MM.1S (cell line): ENCODE measurements around the gene SKOR1.

ENCODE experiments used
- DNase-seq: peaks from one replicate; pipeline ENCODE4 v3.0.0-alpha.2; 2015
- H2AFZ ChIP-seq: fragments of 300-600 bp; sonication (generic); 2 replicates; pipeline ENCODE4 v1.6.0; 2016; ENCODE audit warnings: antibody characterized with exemption, low read length
- H3F3A ChIP-seq: fragments of 300-600 bp; sonication (generic); 2 replicates; pipeline ENCODE4 v1.6.1; 2016; ENCODE audit warnings: mild to moderate bottlenecking, antibody characterized with exemption, low read length, moderate library complexity, mixed read lengths; ENCODE audit not compliant: insufficient read depth
- H3K27ac ChIP-seq: fragments of 300-600 bp; sonication (generic); 2 replicates; pipeline ENCODE4 v1.5.1; 2016; ENCODE audit warnings: mild to moderate bottlenecking, low read length
- H3K27me3 ChIP-seq: fragments of 300-600 bp; sonication (generic); replicated peaks from 2 replicates; pipeline ENCODE4 v1.6.0; 2016; ENCODE audit warnings: low read length; ENCODE audit not compliant: insufficient read depth
- H3K36me3 ChIP-seq: fragments of 300-600 bp; sonication (generic); replicated peaks from 2 replicates; pipeline ENCODE4 v1.6.1; 2016; ENCODE audit warnings: mild to moderate bottlenecking, low read length, mixed read lengths; ENCODE audit not compliant: insufficient read depth
- H3K4me1 ChIP-seq: fragments of 300-600 bp; sonication (generic); 2 replicates; pipeline ENCODE4 v1.6.1; 2016; ENCODE audit warnings: low read length, mixed read lengths
- H3K4me2 ChIP-seq: fragments of 300-600 bp; sonication (generic); 2 replicates; pipeline ENCODE4 v1.6.0; 2016; ENCODE audit warnings: low read depth, low read length
- H3K4me3 ChIP-seq: fragments of 300-600 bp; sonication (generic); 2 replicates; pipeline ENCODE4 v1.5.1; 2016; ENCODE audit warnings: low read length, mixed read lengths
- H3K79me2 ChIP-seq: fragments of 300-600 bp; sonication (generic); 2 replicates; pipeline ENCODE4 v1.6.1; 2016; ENCODE audit warnings: mixed run types, low read length, mixed read lengths
- H3K9ac ChIP-seq: fragments of 300-600 bp; sonication (generic); 2 replicates; pipeline ENCODE4 v1.6.1; 2016; ENCODE audit warnings: low read length, mixed read lengths
- H3K9me2 ChIP-seq: fragments of 300-600 bp; sonication (generic); replicated peaks from 2 replicates; pipeline ENCODE4 v1.6.1; 2016; ENCODE audit warnings: mild to moderate bottlenecking, low read length, mixed read lengths; ENCODE audit not compliant: insufficient read depth
- H3K9me3 ChIP-seq: fragments of 300-600 bp; sonication (generic); replicated peaks from 2 replicates; pipeline ENCODE4 v1.6.1; 2016; ENCODE audit warnings: mild to moderate bottlenecking, low read length, mixed read lengths; ENCODE audit not compliant: insufficient read depth
- H4K20me1 ChIP-seq: fragments of 300-600 bp; sonication (generic); 2 replicates; pipeline ENCODE4 v1.6.1; 2016; ENCODE audit warnings: mild to moderate bottlenecking, low read length, moderate library complexity, mixed read lengths; ENCODE audit not compliant: insufficient read depth
- EZH2 ChIP-seq: fragments of 300-600 bp; sonication (generic); optimal IDR thresholded peaks from 2 replicates; pipeline ENCODE3; 2017; ENCODE audit warnings: low read depth, mild to moderate bottlenecking, antibody characterized with exemption, low read length, mixed read lengths
- EZH2phosphoT487 ChIP-seq: fragments of 300-600 bp; sonication (generic); IDR thresholded peaks from 2 replicates; pipeline ENCODE4 v1.6.1; 2018; ENCODE audit warnings: antibody characterized with exemption, low read length
- TF ChIP-seq, protein P1 (sequence below): fragments of 300-600 bp; sonication (generic); IDR thresholded peaks from 2 replicates; pipeline ENCODE4 v1.5.1; 2016; ENCODE audit warnings: antibody characterized with exemption, low read length, mixed read lengths

The SKOR1 gene

DNA sequence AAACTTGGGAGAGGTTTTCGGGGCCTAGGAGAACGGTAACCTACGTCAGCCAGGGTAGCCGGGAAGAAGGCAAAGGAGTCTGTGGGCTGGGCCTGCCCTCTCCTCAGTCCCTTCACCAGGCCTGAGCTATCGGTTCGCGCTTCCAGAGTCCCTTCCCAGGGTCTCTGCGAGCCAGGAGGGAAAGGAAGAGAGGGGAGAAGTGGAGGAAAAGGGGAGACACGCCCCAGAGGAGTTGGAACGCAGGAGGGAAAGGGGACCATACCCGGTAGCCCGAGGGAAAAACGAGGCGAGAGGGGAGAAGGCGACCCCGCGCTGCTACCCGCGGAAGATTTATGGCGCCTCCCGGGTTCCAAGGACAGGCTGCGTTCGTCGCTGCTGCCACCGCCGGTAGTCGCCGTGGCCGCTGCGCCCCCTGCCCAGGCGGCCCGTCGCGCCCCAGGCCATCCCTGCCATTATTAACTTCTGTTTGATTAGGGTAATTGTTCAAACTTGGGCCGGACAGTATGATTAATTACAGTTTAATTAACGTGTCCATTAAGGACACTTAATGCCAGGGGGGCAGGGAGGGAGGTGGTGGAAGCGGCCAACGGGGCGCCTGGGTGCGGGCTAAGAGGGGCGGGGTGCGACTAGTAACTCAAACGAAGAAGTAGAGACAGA, 3.4 kb upstream of the SKOR1 start:
- TF ChIP-seq, protein P1, sequence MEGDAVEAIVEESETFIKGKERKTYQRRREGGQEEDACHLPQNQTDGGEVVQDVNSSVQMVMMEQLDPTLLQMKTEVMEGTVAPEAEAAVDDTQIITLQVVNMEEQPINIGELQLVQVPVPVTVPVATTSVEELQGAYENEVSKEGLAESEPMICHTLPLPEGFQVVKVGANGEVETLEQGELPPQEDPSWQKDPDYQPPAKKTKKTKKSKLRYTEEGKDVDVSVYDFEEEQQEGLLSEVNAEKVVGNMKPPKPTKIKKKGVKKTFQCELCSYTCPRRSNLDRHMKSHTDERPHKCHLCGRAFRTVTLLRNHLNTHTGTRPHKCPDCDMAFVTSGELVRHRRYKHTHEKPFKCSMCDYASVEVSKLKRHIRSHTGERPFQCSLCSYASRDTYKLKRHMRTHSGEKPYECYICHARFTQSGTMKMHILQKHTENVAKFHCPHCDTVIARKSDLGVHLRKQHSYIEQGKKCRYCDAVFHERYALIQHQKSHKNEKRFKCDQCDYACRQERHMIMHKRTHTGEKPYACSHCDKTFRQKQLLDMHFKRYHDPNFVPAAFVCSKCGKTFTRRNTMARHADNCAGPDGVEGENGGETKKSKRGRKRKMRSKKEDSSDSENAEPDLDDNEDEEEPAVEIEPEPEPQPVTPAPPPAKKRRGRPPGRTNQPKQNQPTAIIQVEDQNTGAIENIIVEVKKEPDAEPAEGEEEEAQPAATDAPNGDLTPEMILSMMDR = no peak
- TF ChIP-seq EZH2 (no peak), EZH2phosphoT487 (no peak)
- Histone ChIP-seq H3K27me3 (peaks cover 36% of the 10 kb centered on the region), H3K9me3 (no peaks in the 10 kb centered on the region), H3K9me2 (no peaks in the 10 kb centered on the region), H3K4me2 (no peak overlapping the region), H3K27ac (no peak overlapping the region), H2AFZ (no peak overlapping the region), H3K4me3 (no peak overlapping the region), H3K9ac (no peak overlapping the region), H3K79me2 (no peaks in the 10 kb centered on the region), H3K4me1 (no peaks in the 10 kb centered on the region), H4K20me1 (no peaks in the 10 kb centered on the region), H3K36me3 (no peaks in the 10 kb centered on the region), H3F3A (no peaks in the 10 kb centered on the region)
- DNase-seq = no peak

DNA sequence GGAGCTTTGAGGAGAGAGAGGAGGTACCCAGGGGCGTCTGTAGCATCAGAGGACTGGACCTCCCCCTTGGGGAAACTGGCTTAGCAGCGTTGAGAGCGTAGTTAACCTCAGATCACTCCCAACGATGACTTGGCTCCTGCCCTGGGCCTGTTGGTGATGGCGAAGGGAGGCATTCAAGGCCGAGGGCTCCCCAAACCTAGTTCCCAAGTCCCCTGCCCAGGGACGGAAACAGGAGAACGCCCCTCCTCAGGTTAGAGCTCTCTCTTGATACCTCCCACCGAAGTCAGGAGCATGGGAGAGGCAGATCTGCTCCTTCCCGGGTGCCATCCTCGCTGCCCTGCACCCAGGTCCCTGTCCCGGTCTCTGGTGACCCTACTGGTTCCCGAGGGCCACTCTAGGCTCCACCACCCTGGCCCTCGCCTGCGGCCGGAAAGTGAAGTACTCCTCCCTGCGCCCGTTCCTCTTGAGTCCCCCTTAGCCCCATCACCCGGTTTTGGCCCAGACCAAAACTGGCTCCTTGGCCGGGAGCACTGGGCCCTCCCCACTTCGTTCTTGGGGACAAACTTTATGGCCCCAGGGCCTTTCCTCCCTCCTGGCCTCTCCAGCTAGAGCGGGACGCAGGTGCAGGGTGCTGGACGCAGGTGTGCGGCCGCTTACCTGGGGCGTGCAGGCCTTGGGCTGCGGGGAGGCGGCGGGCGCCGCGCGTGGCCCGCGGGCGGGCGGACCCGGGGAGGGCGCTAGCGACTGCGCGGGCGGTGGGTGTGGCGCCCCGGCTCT, 2.6 kb upstream of the SKOR1 start:
- DNase-seq = no peak
- H3K9ac ChIP-seq = no peak overlapping the region
- H3K36me3 ChIP-seq = no peaks in the 10 kb centered on the region
- H3K4me3 ChIP-seq = peak overlapping the region; percentile 17; the same call in 1 of the 2 replicates
- 0 out of 2 replicates have a peak overlapping the region, but pooled peaks have one; percentile 27 for H3K4me2 ChIP-seq
- no peaks in the 10 kb centered on the region for H3K9me2 ChIP-seq
- no peaks in the 10 kb centered on the region for H3K79me2 ChIP-seq
- H3K9me3 ChIP-seq = no peaks in the 10 kb centered on the region
- H3F3A ChIP-seq = no peaks in the 10 kb centered on the region
- H3K27ac ChIP-seq = no peak overlapping the region
- H4K20me1 ChIP-seq = no peaks in the 10 kb centered on the region
- peaks cover 36% of the 10 kb centered on the region for H3K27me3 ChIP-seq
- TF ChIP-seq EZH2 = no peak
- TF ChIP-seq, protein P1 = no peak
- no peak for TF ChIP-seq EZH2phosphoT487
- no peaks in the 10 kb centered on the region for H3K4me1 ChIP-seq
- no peak overlapping the region for H2AFZ ChIP-seq

DNA sequence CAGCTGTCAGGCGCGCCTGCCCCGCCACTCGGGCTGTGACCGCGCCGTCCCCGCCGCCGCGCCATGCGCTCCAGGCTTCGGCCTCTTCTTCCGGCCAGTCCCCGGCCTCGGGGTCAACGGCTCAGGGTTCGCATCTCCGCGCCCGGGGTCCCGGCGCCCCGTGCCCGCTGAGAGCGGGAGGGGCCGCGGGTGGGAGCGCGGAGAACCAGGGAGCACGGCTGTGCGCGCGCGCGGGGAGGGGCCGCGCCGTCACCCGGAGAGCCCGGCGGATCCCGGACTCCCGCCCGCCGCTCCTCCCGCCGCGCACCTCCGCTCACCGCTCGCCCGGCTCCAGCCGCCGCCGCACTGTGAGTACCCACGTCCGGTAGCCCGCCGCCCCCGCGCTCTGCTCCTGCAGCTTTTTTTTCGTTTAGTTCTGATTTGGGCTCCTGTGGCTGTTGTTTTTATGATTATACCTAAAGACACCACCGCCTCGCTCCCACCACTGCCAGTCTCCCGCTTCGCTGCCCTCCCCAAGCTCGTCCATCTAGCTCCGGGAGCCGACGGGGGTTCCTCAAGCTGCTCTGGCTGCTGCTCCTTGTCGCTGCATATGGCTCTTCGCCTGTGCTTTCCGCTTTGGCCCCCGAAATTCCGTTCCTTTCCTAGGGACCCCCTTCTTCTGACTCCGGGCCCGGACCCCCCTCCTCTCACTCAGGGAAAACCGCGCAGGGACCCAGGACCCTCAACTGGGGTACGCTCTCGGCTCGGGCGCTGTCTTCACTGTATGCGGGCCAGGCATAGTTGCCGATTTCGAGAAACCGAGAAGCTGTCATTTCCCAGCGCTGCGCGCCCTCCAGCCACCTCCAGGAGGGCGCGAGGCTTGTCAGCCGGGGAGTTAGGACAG, 1.8 kb upstream of the SKOR1 start:
- H2AFZ ChIP-seq = no peak overlapping the region
- H3K4me3 ChIP-seq = peak overlapping the region; percentile 18; the same call in 1 of the 2 replicates
- H3K79me2 ChIP-seq = no peaks in the 10 kb centered on the region

More for the DNA sequence above, 1.8 kb upstream of the SKOR1 start:
- no peak overlapping the region for H3K9ac ChIP-seq
- no peaks in the 10 kb centered on the region for H3K9me2 ChIP-seq
- no peaks in the 10 kb centered on the region for H3K36me3 ChIP-seq
- no peaks in the 10 kb centered on the region for H4K20me1 ChIP-seq
- no peaks in the 10 kb centered on the region for H3F3A ChIP-seq
- TF ChIP-seq EZH2phosphoT487 = no peak
- TF ChIP-seq EZH2 = no peak
- TF ChIP-seq, protein P1 = no peak
- H3K9me3 ChIP-seq = no peaks in the 10 kb centered on the region
- no peaks in the 10 kb centered on the region for H3K4me1 ChIP-seq
- H3K4me2 ChIP-seq = 0 out of 2 replicates have a peak overlapping the region, but pooled peaks have one; percentile 26
- DNase-seq = no peak
- peaks cover 36% of the 10 kb centered on the region for H3K27me3 ChIP-seq
- H3K27ac ChIP-seq = no peak overlapping the region
